ENCODE results near the gene LONP2. TPM values are rescaled to one million over a fixed set of nuclear protein-coding genes. Genes with fewer than 3 reads are reported as not detected.

Gene LONP2
- total RNA-seq, 1 donor from 2014 or later = 67.8 TPM

DNA sequence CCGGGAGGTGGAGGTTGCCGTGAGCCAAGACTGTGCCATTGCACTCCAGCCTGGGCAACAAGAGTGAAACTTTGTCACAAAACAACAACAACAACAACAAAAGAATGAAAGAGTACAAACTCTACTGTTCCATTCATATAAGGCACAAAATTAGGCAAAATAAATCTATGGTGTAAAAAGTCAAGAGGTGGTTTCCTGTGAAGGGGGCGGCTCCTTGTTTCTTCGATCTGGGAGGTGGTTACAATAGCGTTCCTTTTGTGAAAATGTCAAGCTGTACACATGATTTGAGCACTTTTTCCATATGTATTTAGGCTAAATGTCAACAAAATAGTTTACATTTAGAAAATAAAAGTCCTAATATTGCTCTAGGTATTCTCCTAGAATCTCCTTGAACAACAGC lies 134.2 kb downstream of the LONP2 start:
- Histone ChIP-seq H3K36me3 (no peaks in the 10 kb centered on the region), H3K27ac (replicated peaks) (no peak overlapping the region), H3K27me3 (ENCODE audit: low read depth) (no peaks in the 10 kb centered on the region), H3K9me3 (replicated peaks) (no peaks in the 10 kb centered on the region), H3K4me3 (no peak overlapping the region), H3K4me1 (peaks cover 100% of the 10 kb centered on the region)
- no peak for DNase-seq
- TF ChIP-seq, protein P1, sequence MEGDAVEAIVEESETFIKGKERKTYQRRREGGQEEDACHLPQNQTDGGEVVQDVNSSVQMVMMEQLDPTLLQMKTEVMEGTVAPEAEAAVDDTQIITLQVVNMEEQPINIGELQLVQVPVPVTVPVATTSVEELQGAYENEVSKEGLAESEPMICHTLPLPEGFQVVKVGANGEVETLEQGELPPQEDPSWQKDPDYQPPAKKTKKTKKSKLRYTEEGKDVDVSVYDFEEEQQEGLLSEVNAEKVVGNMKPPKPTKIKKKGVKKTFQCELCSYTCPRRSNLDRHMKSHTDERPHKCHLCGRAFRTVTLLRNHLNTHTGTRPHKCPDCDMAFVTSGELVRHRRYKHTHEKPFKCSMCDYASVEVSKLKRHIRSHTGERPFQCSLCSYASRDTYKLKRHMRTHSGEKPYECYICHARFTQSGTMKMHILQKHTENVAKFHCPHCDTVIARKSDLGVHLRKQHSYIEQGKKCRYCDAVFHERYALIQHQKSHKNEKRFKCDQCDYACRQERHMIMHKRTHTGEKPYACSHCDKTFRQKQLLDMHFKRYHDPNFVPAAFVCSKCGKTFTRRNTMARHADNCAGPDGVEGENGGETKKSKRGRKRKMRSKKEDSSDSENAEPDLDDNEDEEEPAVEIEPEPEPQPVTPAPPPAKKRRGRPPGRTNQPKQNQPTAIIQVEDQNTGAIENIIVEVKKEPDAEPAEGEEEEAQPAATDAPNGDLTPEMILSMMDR (IDR thresholded peaks at IDR 0.05; ENCODE audit: borderline replicate concordance) = no peak
- intact Hi-C loops (cut with micrococcal nuclease) = no loop called here

DNA sequence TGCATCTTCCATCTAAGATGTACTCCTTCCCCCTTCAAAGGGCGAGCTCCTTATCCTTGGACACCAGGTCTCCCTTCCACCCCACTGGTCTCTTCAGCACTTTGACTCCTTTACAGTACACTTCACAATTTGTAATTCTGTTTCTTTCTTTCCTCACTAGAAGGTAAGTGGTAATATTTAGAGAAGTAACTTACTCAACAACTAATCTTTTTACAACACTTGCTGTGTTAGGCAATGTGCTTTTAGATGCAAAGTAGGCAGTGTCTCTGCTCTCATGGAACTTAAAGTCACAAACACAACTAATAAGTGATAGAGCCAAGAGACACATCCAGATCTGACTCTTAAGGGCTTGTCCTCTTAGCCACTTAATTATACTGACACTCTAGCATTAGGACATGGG lies 134.7 kb downstream of the LONP2 start:
- no peak overlapping the region for H3K4me3 ChIP-seq

DNA sequence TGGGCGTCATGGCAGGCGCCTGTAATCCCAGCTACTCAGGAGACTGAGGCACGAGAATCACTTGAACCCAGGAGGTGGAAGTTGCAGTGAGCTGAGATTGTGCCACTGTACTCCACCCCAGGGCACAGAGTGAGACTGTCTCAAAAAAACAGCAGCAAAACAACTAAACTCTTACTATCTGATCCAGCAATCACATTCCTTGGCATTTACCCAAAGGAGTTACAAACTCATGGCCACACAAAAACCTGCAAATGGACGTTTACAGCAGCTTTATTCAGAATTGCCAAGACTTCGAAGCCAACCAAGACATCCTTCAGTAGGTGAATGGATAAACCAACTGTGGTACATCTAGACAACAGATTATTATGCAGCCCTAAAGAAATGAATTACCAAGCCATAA lies 137.1 kb downstream of the LONP2 start:
- Histone ChIP-seq H3K9me3 (replicated peaks) (no peaks in the 10 kb centered on the region), H3K4me1 (peaks cover 87% of the 10 kb centered on the region), H3K27ac (replicated peaks) (no peak overlapping the region), H3K4me3 (no peak overlapping the region), H3K27me3 (ENCODE audit: low read depth) (no peaks in the 10 kb centered on the region), H3K36me3 (no peaks in the 10 kb centered on the region)
- DNase-seq = no peak
- intact Hi-C loops (cut with micrococcal nuclease) = loop anchor here (10.0 kb wide), 1 partner anchor 234 kb away; the partner anchor contains the start of gene N4BP1
- TF ChIP-seq, protein P1 (IDR thresholded peaks at IDR 0.05; ENCODE audit: borderline replicate concordance) = no peak

More for the DNA sequence above, 134.7 kb downstream of the LONP2 start:
- no peaks in the 10 kb centered on the region for H3K27me3 ChIP-seq (ENCODE audit: low read depth)
- no peak overlapping the region for H3K27ac ChIP-seq (replicated peaks)
- no peaks in the 10 kb centered on the region for H3K9me3 ChIP-seq (replicated peaks)
- intact Hi-C loops (cut with micrococcal nuclease) = no loop called here
- H3K36me3 ChIP-seq = no peaks in the 10 kb centered on the region
- TF ChIP-seq, protein P1 (IDR thresholded peaks at IDR 0.05; ENCODE audit: borderline replicate concordance) = no peak
- DNase-seq = no peak
- peaks cover 100% of the 10 kb centered on the region for H3K4me1 ChIP-seq

- H3K9me3 ChIP-seq (replicated peaks) = no peaks in the 10 kb centered on the region
- intact Hi-C loops (cut with micrococcal nuclease) = loop anchor here (10.0 kb wide), 1 partner anchor 233 kb away; the partner anchor contains the start of gene N4BP1
- H3K27me3 ChIP-seq (ENCODE audit: low read depth) = no peaks in the 10 kb centered on the region
- peaks cover 81% of the 10 kb centered on the region for H3K4me1 ChIP-seq
- TF ChIP-seq, protein P1 (IDR thresholded peaks at IDR 0.05; ENCODE audit: borderline replicate concordance) = no peak
- H3K36me3 ChIP-seq = no peaks in the 10 kb centered on the region
- peak overlapping the region; percentile 97 for H3K27ac ChIP-seq (replicated peaks)
- no peak overlapping the region for H3K4me3 ChIP-seq
- DNase-seq = no peak
Observed at GRCh38 chr16:48382131-48382530, 138.0 kb downstream of the LONP2 start.

GRCh38 chr16:48383009-48383876 lies 139.1 kb downstream of the LONP2 start:
- TF ChIP-seq, protein P1 (IDR thresholded peaks at IDR 0.05; ENCODE audit: borderline replicate concordance) = no peak
- Histone ChIP-seq H3K36me3 (no peaks in the 10 kb centered on the region), H3K27me3 (ENCODE audit: low read depth) (no peaks in the 10 kb centered on the region), H3K9me3 (replicated peaks) (no peaks in the 10 kb centered on the region), H3K27ac (replicated peaks) (peak overlapping the region; percentile 97), H3K4me3 (peak overlapping the region; percentile 93), H3K4me1 (peaks cover 70% of the 10 kb centered on the region)
- intact Hi-C loops (cut with micrococcal nuclease) = loop anchor here (10.0 kb wide), 1 partner anchor 232 kb away; the partner anchor contains the start of gene N4BP1
- no peak for DNase-seq
